ENCODE results near the gene KRI1. TPM values are rescaled to one million over a fixed set of nuclear protein-coding genes. Genes with fewer than 3 reads are reported as not detected.
A peak's percentile ranks its signal among the peaks of the same experiment; 100 is the strongest.
"Not testable (repeated sequence)": the region's sequence is repeated elsewhere in the genome, so short reads cannot be mapped to it uniquely, and the experiment has no call there.

The KRI1 gene
- total RNA-seq, 4 donors from 2014 or later, result 16.0 to 28.0 (median 20.1) TPM

DNA sequence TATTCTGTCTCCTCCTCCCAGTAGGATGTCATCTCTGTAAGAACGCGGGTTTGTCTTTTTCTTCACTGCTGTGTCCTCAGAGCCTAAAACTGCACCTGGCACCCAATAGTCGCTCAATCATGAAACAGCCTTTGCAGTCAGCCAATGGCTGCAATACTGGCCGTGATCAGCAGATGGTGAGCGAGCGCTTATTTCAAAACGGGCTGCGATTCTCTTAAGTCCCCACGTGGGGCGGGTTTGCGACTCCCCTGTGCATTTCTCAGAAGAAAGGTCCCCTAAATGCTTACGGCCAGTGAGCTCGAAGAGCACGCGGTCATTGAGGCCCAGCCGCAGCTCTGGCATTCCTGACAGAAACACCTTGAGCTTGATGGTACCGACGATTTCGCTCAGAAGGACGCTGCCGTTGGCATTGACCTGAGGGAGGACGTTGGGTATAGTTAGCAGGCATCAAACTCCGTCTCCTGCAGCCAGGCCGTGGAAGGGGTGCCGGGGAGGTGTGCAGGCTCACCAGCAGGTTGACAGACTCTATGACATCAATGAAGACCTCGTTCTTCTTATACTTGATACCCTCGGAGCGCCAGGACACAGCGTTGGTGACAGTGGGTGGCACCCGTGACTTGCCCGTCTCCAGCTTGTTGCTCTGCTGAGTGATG lies 15.3 kb upstream of the KRI1 start:
- TF ChIP-seq, protein P1, sequence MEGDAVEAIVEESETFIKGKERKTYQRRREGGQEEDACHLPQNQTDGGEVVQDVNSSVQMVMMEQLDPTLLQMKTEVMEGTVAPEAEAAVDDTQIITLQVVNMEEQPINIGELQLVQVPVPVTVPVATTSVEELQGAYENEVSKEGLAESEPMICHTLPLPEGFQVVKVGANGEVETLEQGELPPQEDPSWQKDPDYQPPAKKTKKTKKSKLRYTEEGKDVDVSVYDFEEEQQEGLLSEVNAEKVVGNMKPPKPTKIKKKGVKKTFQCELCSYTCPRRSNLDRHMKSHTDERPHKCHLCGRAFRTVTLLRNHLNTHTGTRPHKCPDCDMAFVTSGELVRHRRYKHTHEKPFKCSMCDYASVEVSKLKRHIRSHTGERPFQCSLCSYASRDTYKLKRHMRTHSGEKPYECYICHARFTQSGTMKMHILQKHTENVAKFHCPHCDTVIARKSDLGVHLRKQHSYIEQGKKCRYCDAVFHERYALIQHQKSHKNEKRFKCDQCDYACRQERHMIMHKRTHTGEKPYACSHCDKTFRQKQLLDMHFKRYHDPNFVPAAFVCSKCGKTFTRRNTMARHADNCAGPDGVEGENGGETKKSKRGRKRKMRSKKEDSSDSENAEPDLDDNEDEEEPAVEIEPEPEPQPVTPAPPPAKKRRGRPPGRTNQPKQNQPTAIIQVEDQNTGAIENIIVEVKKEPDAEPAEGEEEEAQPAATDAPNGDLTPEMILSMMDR (IDR thresholded peaks at IDR 0.05), result peak; percentile 98 to 99 (median 99)
- no peak for TF ChIP-seq POLR2AphosphoS5 (IDR thresholded peaks at IDR 0.05)
- ATAC-seq, result peak; percentile 83
- Histone ChIP-seq H3K27ac (no peak overlapping the region), H3K4me1 (peaks cover 0 to 11% (median 4%) of the 10 kb centered on the region in 3 donors), H3K9me3 (no peaks in the 10 kb centered on the region), H3K36me3 (no peaks in the 10 kb centered on the region), H3K27me3 (peaks cover 13% of the 10 kb centered on the region), H3K4me3 (no peak overlapping the region)
- 0 to 5% methylated on average over 3 to 4 of the region's 31 CpGs for WGBS, 2 donors (ENCODE audit: low coverage in 1 of 2)

DNA sequence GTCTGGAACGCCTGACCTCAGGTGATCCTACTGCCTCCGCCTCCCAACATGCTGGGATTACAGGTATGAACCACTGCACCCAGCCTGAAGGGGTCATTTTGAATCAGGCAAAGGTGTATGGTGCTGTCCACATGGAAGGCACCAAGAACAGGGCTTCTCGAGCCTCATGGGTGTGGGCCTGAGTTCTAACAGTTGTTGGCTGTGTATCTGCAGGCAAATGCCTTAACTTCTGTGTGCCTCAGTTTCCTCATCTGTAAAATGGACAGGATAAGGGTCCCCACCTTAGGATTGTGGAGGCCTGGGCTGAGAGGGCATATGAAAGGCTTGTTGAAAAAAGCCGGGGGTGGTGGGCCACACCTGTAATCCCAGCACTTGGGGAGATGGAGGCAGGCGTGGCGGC lies 12.1 kb upstream of the KRI1 start:
- TF ChIP-seq, protein P1 (IDR thresholded peaks at IDR 0.05), result no peak
- TF ChIP-seq EP300 (IDR thresholded peaks at IDR 0.05) (no peak), POLR2AphosphoS5 (IDR thresholded peaks at IDR 0.05) (no peak), POLR2A (IDR thresholded peaks at IDR 0.05) (no peak)
- Histone ChIP-seq H3K27ac (no peak overlapping the region), H3K4me3 (no peak overlapping the region), H3K4me1 (peaks cover 0 to 11% (median 4%) of the 10 kb centered on the region in 3 donors), H3K9me3 (no peaks in the 10 kb centered on the region), H3K36me3 (no peaks in the 10 kb centered on the region), H3K27me3 (peaks cover 3% of the 10 kb centered on the region)
- no peak for ATAC-seq
- WGBS, 2 donors (ENCODE audit: low coverage in 1 of 2), result 83% methylated on average over 1 of the region's 6 CpGs; no CpG with 5 or more reads in 1 of the 2 donors

DNA sequence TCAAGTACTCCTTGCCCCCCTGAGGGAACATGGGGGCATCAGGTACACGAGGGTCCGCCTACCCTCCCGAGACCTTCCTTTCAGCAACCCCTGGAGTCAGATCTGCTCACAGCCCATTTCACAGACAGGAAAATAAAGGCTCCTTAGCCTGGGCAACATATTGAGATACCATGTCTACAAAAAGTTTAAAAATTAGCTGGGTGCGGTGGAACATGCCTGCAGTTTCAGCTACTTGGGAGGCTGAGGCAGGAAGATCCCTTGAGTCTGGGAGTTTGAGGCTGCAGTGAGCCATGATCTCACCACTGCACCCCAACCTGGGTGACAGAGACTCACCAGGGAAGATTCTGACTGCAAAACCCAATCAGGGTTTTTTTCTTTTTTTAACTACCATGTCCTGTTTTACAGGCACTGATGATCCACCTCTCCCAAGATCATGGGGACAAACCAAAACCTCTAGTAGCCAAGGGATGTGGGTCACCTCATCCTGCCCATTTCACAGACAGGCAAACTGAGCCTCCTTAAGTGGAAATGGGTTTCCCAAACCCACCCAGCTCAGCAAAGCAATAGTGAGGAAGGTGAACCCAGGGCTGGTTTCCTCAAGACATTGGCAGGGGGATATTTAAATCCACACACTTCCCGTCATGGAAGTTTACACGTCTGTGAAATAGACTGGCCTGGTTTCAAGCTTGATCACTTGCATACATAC lies 9.4 kb upstream of the KRI1 start:
- no peaks in the 10 kb centered on the region for H3K9me3 ChIP-seq
- H3K4me1 ChIP-seq, result peaks cover 0 to 9% (median 4%) of the 10 kb centered on the region in 3 donors
- no peaks in the 10 kb centered on the region for H3K36me3 ChIP-seq
- H3K4me3 ChIP-seq, result no peak overlapping the region
- ATAC-seq, result no peak
- no peak overlapping the region for H3K27ac ChIP-seq
- TF ChIP-seq POLR2A (IDR thresholded peaks at IDR 0.05) (no peak), POLR2AphosphoS5 (IDR thresholded peaks at IDR 0.05) (no peak), EP300 (IDR thresholded peaks at IDR 0.05) (no peak)
- TF ChIP-seq, protein P1 (IDR thresholded peaks at IDR 0.05), result no peak
- peaks cover 7% of the 10 kb centered on the region for H3K27me3 ChIP-seq
- WGBS, 2 donors (ENCODE audit: low coverage in 1 of 2), result 47 to 71% methylated on average over 2 to 5 of the region's 6 CpGs

DNA sequence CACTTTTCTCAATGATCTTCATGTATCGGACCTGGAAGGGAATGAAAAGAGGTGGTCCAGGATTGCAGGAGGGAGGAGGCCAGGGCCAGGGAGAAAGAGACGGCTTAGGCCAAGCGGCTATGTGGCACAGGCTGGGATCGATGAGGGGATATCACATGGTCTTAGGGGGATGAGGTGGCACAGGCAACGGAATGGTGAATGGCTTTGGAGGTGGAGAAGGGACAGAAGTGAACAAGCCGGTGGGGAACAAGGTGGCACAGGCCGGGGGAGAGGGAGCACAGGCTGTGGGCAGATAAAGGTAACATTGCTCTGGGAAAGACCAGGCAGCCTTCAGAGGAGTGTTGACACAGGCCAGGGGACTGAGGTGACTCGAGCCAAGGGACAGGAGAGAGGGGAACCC lies 8.7 kb upstream of the KRI1 start:
- no peak overlapping the region for H3K27ac ChIP-seq
- no peak for TF ChIP-seq POLR2A (IDR thresholded peaks at IDR 0.05)
- no peak for TF ChIP-seq POLR2AphosphoS5 (IDR thresholded peaks at IDR 0.05)
- TF ChIP-seq EP300 (IDR thresholded peaks at IDR 0.05), result no peak
- TF ChIP-seq, protein P1 (IDR thresholded peaks at IDR 0.05), result no peak
- no peak for ATAC-seq
- H3K4me1 ChIP-seq, result peaks cover 0 to 16% (median 6%) of the 10 kb centered on the region in 3 donors
- WGBS, 2 donors (ENCODE audit: low coverage in 1 of 2), result 76 to 87% methylated on average over 6 to 8 of the region's 8 CpGs
- H3K4me3 ChIP-seq, result no peak overlapping the region
- no peaks in the 10 kb centered on the region for H3K9me3 ChIP-seq
- peaks cover 4% of the 10 kb centered on the region for H3K27me3 ChIP-seq
- no peaks in the 10 kb centered on the region for H3K36me3 ChIP-seq

DNA sequence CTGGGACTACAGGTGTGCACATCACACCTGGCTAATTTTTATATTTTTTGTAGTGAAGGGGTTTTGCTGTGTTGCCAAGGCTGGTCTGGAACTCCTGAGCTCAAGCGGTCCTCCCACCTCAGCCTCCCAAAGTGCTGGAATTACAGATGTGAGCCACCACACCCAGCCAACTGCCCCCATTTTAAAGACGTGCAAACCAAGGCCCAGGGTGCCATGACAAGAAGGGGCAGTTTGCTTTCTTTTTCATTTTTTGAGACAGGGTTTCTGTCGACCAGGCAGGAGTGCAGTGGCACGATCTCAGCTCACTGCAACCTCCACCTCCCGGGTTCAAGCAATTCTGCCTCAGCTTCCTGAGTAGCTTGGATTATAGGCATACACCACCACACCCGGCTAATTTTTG lies 8.0 kb upstream of the KRI1 start:
- WGBS, 2 donors (ENCODE audit: low coverage in 1 of 2), result 100% methylated on average over 3 of the region's 6 CpGs; no CpG with 5 or more reads in 1 of the 2 donors
- peaks cover 0 to 20% (median 9%) of the 10 kb centered on the region in 3 donors for H3K4me1 ChIP-seq

More for the DNA sequence above, 8.0 kb upstream of the KRI1 start:
- H3K9me3 ChIP-seq, H3K36me3 ChIP-seq, H3K27ac ChIP-seq, ATAC-seq, H3K4me3 ChIP-seq, H3K27me3 ChIP-seq: not testable (repeated sequence)

All from gastroesophageal sphincter (tissue), 4 donors.